D721Med (cell line): Measurements from ENCODE around the gene CPZ.

Experiments used
- DNase-seq: peaks from one replicate; pipeline ENCODE4 v3.0.0; 2011; ENCODE audit warnings: low spot score; ENCODE audit not compliant: insufficient read length
- FAIRE-seq: peaks from 2 replicates; lab custom pipeline; 2011; peaks lifted over from hg19 to GRCh38; lab: Jason Lieb, UNC
- CTCF ChIP-seq: IDR thresholded peaks from 2 replicates; pipeline ENCODE4 v1.5.1; 2012; ENCODE audit warnings: mild to moderate bottlenecking, control low read depth; ENCODE audit not compliant: insufficient read depth; ENCODE audit errors: missing control alignments

Gene CPZ

DNA sequence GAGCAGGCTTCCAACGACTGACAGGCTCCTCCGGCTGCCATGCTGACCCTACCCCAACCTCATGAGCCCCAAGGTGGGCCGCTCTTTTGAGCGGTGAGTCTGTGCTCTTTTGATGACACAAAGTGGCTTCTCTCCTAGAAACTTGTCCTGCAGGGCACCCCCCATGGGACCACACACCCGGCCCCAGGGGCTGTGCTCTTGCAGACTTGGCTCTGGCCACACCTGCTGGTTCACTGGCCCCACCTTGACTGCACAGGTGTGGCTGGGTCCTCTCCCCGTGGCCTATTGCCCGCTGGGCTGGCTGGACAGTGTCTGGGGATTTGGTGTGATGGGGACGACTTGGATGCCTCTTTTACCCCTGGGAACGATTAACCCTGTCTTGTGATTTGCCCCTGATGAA lies 1.5 kb upstream of the CPZ start:
- FAIRE-seq (no peak), DNase-seq (no peak)
- TF ChIP-seq CTCF: no peak

DNA sequence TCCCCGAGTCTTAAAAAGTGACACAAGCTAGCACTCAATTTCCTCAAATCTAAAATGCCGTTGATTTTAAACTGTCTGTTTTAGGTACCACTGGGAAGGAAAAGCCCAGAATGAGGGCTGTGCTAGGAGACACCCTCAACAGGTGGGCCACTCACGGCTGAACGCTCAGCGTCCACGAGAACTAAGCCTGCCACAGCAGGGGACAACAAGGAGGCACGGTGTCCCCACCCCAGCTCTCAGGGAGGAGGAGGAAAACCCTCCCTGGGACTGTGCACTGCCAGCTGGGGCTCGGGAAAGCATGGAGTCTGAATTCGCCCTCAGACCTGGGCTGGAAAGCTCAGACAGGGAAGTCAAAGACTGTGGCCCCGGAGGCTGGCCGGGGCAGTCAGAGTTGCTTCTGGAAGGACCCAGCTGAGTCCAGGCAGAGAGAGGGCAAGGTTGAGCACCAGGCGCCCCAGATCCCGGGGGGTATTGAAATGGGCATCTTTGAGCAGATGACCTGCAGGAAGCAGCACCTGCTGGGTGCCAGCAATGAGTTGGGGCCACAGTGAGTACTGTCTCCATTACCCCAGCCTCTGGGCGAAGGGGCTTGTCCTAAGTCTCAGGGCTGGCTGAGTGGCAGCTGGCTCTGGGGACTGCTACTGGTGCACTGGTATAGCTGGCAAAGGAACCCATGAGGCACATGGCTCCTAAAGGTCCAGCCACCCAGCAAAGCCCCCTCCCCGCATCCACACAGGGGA lies 769 bp upstream of the CPZ start:
- FAIRE-seq: no peak
- no peak for TF ChIP-seq CTCF
- no peak for DNase-seq

GRCh38 chr4:8593264-8594096 lies 915 bp downstream of the CPZ start:
- DNase-seq (no peak), FAIRE-seq (no peak)
- no peak for TF ChIP-seq CTCF

DNA sequence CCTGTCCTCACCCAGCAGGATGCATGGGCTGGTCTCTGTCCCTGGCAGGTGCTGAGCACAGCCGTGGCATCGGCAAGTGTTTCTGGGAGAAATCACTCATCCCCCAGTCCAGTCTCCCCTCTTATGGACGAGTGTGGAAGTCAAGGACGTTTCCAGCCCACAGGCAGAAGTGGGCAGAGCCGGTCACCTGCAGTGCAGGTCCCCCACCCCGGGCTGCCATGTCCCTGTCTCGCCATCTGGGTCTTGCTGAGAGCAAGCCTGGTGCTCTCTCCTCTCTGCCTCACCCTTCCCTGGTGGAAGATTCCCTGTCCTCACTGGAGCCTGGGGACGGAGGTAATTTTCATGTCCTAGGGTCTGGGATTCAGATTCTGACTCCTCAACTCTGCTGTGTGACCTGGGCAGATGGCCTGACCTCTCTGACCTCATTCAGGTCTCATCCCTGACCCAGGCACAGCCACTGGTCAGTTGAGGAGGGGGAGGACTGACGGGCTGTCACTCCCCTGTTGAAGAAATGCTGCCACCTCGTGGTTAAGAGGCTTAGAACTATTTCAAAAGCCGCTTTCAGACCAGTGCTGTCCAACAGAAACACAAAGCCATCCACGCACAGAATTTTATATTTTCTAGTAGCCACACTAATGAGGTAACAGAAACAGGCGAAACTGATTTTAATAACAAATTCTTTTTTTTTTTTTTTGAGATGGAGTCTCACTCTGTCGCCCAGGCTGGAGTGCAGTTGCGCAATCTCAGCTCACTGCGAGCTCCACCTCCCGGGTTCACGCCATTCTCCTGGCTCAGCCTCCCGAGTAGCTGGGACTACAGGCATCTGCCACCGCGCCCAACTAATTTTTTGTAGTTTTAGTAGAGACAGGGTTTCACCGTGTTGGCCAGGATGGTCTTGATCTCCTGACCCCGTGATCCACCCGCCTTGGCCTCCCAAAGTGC lies 1.8 kb downstream of the CPZ start:
- peak; percentile 58 for TF ChIP-seq CTCF
- FAIRE-seq: no peak
- peak; percentile 32 for DNase-seq

DNA sequence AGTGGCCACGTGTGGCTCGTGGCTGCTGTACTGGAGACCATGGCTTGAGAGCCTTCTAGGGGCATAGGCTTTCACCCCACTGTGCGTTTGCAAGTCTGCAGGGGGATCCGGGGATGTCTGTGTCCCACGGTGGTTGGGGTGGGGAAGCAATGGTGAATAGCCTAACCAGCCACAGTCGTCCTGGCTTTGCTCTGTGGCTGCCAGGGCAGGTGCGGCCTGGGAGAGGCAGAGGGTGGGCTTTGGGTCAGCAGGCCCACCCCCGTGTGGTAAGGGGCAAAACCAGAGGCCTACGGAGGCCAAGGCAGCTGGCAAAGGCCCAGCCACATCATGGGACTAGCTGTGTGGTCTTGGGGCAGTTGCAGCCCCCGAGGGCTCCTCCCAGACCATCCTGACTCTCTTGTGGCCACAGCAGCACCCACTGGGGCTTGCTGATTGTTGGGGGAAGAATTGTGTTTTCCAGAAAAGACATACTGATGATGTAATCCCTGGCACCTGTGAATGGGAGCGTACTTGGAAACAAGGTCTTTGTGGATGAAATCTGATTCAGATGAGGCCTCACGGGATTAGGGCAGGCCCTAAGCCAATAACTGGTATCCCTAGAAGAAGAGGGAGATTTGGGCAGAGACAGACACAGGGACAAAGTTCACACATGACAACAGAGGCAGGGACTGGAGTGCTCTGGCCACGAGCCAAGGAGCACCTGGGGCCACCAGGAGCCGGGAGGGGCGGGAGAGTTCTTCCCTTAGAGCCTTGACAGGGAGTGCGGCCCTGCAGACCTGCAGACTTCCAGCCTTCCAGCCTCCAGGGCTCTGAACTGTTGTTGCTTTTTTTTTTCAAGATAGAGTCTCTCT lies 2.9 kb downstream of the CPZ start:
- DNase-seq: no peak
- no peak for FAIRE-seq

More for the DNA sequence above, 2.9 kb downstream of the CPZ start:
- no peak for TF ChIP-seq CTCF
